G401 (cell line): ENCODE data around the gene MRPL12. TPM values are rescaled to one million over a fixed set of nuclear protein-coding genes. Genes with fewer than 3 reads are reported as not detected.
"Not testable (repeated sequence)": the region's sequence is repeated elsewhere in the genome, so short reads cannot be mapped to it uniquely, and the experiment has no call there.

Source experiments
- DNase-seq: peaks from one replicate; pipeline ENCODE4 v3.0.0-alpha.2; 2015; ENCODE audit warnings: low spot score
- in situ Hi-C: cut with HindIII; loops from 2 replicates; pipeline ENCODE4 v1.10.0; 2016; ENCODE audit warnings: low sequenced_read_pairs, mixed read lengths
- total RNA-seq: library from RNA; depleted of rRNA; stranded (reverse); fragments of >200 nt; shearing (Covaris generic); gene quantifications from 2 replicates; pipeline ENCODE4 v1.2.3, GENCODE V29; 2014; rRNA removed

Gene MRPL12
- 238 and 244 TPM in 2 replicates for total RNA-seq

GRCh38 chr17:81702934-81703746 is at the start of gene MRPL12:
Gene MRPL12, plus strand, starts transcription at chr17:81703367. Its CDS starts 135 bp downstream, at chr17:81703502.
- DNase-seq, result peak; percentile 95
- in situ Hi-C loops, result no loop called here

GRCh38 chr17:81655378-81656117 is 47.6 kb upstream of the MRPL12 start:
- no peak for DNase-seq

GRCh38 chr17:81656118-81656743 is 46.9 kb upstream of the MRPL12 start, which contains the start of gene PDE6G:
Gene PDE6G, minus strand, starts transcription at chr17:81656542. Its CDS starts 3,237 bp downstream, at chr17:81653305.
- in situ Hi-C loops, result no loop called here
- no peak for DNase-seq

More at GRCh38 chr17:81655378-81656117, 47.6 kb upstream of the MRPL12 start:
- in situ Hi-C loops, result no loop called here

- DNase-seq, result no peak
- in situ Hi-C loops, result no loop called here
Observed at GRCh38 chr17:81656835-81657234, 46.3 kb upstream of the MRPL12 start.

- no peak for DNase-seq
- in situ Hi-C loops, result no loop called here
Observed at GRCh38 chr17:81659038-81659437, 44.1 kb upstream of the MRPL12 start.

GRCh38 chr17:81660441-81660840 is 42.7 kb upstream of the MRPL12 start:
- no peak for DNase-seq
- in situ Hi-C loops, result no loop called here

GRCh38 chr17:81662002-81662401 is 41.2 kb upstream of the MRPL12 start:
- in situ Hi-C loops, result no loop called here

GRCh38 chr17:81664051-81664470 is 39.1 kb upstream of the MRPL12 start:
- in situ Hi-C loops, result no loop called here

More at GRCh38 chr17:81662002-81662401, 41.2 kb upstream of the MRPL12 start:
- DNase-seq, result no peak

GRCh38 chr17:81665205-81666091 is 37.7 kb upstream of the MRPL12 start:
- in situ Hi-C loops, result no loop called here
- peak; percentile 17 for DNase-seq

More at GRCh38 chr17:81664051-81664470, 39.1 kb upstream of the MRPL12 start:
- no peak for DNase-seq

- no peak for DNase-seq
- in situ Hi-C loops, result no loop called here
Observed at GRCh38 chr17:81666092-81666341, 37.1 kb upstream of the MRPL12 start.

- DNase-seq, result peak; percentile 95
- in situ Hi-C loops, result no loop called here
Observed at GRCh38 chr17:81666342-81667191, 36.6 kb upstream of the MRPL12 start, which contains the start of the genes CCDC137 and OXLD1. Gene CCDC137, plus strand, starts transcription at chr17:81666737. Its CDS starts 30 bp downstream, at chr17:81666767. Gene OXLD1, minus strand, starts transcription at chr17:81666605. Its CDS starts 28 bp downstream, at chr17:81666577.

- DNase-seq, result no peak
- in situ Hi-C loops, result no loop called here
Observed at GRCh38 chr17:81667754-81668153, 35.4 kb upstream of the MRPL12 start.

- in situ Hi-C loops, result no loop called here
- DNase-seq, result no peak
Observed at GRCh38 chr17:81672504-81672903, 30.7 kb upstream of the MRPL12 start.

- no peak for DNase-seq
- in situ Hi-C loops, result no loop called here
Observed at GRCh38 chr17:81672954-81673353, 30.2 kb upstream of the MRPL12 start.

- no peak for DNase-seq
- in situ Hi-C loops, result no loop called here
Observed at GRCh38 chr17:81673561-81674258, 29.5 kb upstream of the MRPL12 start.

GRCh38 chr17:81675515-81676221 is 27.5 kb upstream of the MRPL12 start:
- in situ Hi-C loops, result not testable (repeated sequence)
- DNase-seq, result peak; percentile 72

GRCh38 chr17:81676906-81677305 is 26.3 kb upstream of the MRPL12 start:
- in situ Hi-C loops, result no loop called here
- DNase-seq, result peak; percentile 36
